UCSD-AML1 (cell line): Measurements from ENCODE around the gene PHF23.
A peak's percentile ranks its signal among the peaks of the same experiment; 100 is the strongest.

ENCODE experiments used
- DNase-seq: peaks from one replicate; lab custom pipeline; 2025; ENCODE audit not compliant: unreplicated experiment; lab: John Stamatoyannopoulos, UW

Gene PHF23

GRCh38 chr17:7221278-7222092, 17.8 kb downstream of the PHF23 start:
- DNase-seq, result no peak

GRCh38 chr17:7220593-7221277, 18.5 kb downstream of the PHF23 start:
- peak; percentile 70 for DNase-seq

- DNase-seq, result peak; percentile 82
These were observed 19.3 kb downstream of the PHF23 start, which contains the start of the genes ACADVL and DLG4 for GRCh38 chr17:7219812-7220592. ACADVL (plus strand) TSS chr17:7219938; CDS start chr17:7219985, 47 bp downstream. DLG4 (minus strand) TSS chr17:7219836.

GRCh38 chr17:7219229-7219811, 19.9 kb downstream of the PHF23 start:
- no peak for DNase-seq

- no peak for DNase-seq
These were observed 20.5 kb downstream of the PHF23 start for GRCh38 chr17:7218758-7219157.

- no peak for DNase-seq
These were observed 21.1 kb downstream of the PHF23 start for GRCh38 chr17:7218166-7218565.

- peak; percentile 65 for DNase-seq
These were observed 21.9 kb downstream of the PHF23 start for GRCh38 chr17:7217113-7217987.

- no peak for DNase-seq
These were observed 22.8 kb downstream of the PHF23 start for GRCh38 chr17:7216242-7217112.

GRCh38 chr17:7215652-7216180, 23.5 kb downstream of the PHF23 start:
- DNase-seq, result no peak

- DNase-seq, result no peak
These were observed 24.1 kb downstream of the PHF23 start for GRCh38 chr17:7215136-7215638.

- DNase-seq, result peak; percentile 98
These were observed 24.7 kb downstream of the PHF23 start for GRCh38 chr17:7214300-7215135.

- DNase-seq, result peak; percentile 79
These were observed 25.4 kb downstream of the PHF23 start for GRCh38 chr17:7213895-7214299.

- no peak for DNase-seq
These were observed 27.6 kb downstream of the PHF23 start for GRCh38 chr17:7211491-7212273.

GRCh38 chr17:7208754-7209460, 30.4 kb downstream of the PHF23 start:
- no peak for DNase-seq

- DNase-seq, result no peak
These were observed 31.2 kb downstream of the PHF23 start for GRCh38 chr17:7208027-7208571.
